Esophagus squamous epithelium (tissue), 4 donors: ENCODE results near the gene CLSTN2.

ENCODE experiments used
- POLR2A ChIP-seq, 4 donors: fragments of 450-650 bp; IDR thresholded peaks; one replicate each; pipeline ENCODE4 v1.6.1; 2017; ENCODE audit warnings: antibody characterized with exemption in 4 of 4, mild to moderate bottlenecking in 4 of 4, moderate library complexity in 3 of 4
- TF ChIP-seq, protein P1 (sequence below), 6 experiments: fragments of 450-650 bp in 4 of 6; fragments of 200-600 bp in 2 of 6; sonication (generic) in 2 of 6; IDR thresholded peaks; one replicate each; pipeline ENCODE4 v1.5.1; 2016 to 2019; ENCODE audit warnings: antibody characterized with exemption in 6 of 6, mild to moderate bottlenecking in 4 of 6, moderate library complexity in 4 of 6

DNA sequence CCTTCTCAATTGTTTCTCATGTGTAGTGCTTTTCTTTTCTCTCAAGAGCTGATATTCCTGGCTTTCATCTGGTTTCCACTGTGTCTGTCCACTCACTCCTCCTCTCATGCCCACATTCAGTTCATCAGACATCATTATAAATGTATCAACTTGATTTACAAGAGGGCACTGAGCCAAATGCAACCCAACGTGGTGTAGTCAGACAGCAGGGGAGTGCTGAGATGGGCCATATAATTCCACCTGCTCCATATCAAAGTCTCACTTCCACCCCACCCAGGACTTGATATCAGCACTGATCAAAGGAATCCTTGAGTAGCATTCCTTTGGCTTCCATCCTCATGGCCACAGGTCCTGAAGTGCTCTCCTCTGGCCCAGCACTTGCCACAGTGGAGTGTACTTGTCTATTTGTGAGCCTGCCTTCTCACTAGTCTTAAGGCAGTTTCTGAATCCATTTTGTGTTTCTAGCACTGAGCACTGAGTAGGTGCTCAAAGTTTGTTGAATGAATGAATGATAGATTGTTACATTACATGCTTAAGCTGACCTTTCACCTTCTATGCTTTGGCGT, 252.8 kb downstream of the CLSTN2 start:
- TF ChIP-seq POLR2A (IDR thresholded peaks at IDR 0.05), result no peak
- TF ChIP-seq, protein P1, sequence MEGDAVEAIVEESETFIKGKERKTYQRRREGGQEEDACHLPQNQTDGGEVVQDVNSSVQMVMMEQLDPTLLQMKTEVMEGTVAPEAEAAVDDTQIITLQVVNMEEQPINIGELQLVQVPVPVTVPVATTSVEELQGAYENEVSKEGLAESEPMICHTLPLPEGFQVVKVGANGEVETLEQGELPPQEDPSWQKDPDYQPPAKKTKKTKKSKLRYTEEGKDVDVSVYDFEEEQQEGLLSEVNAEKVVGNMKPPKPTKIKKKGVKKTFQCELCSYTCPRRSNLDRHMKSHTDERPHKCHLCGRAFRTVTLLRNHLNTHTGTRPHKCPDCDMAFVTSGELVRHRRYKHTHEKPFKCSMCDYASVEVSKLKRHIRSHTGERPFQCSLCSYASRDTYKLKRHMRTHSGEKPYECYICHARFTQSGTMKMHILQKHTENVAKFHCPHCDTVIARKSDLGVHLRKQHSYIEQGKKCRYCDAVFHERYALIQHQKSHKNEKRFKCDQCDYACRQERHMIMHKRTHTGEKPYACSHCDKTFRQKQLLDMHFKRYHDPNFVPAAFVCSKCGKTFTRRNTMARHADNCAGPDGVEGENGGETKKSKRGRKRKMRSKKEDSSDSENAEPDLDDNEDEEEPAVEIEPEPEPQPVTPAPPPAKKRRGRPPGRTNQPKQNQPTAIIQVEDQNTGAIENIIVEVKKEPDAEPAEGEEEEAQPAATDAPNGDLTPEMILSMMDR (IDR thresholded peaks at IDR 0.05), result no peak
